ENCODE results near the gene C2orf49. TPM values are rescaled to one million over a fixed set of nuclear protein-coding genes. Genes with fewer than 3 reads are reported as not detected.

The C2orf49 gene
- total RNA-seq, 1 donor from 2014 or later, result 21.6 TPM

DNA sequence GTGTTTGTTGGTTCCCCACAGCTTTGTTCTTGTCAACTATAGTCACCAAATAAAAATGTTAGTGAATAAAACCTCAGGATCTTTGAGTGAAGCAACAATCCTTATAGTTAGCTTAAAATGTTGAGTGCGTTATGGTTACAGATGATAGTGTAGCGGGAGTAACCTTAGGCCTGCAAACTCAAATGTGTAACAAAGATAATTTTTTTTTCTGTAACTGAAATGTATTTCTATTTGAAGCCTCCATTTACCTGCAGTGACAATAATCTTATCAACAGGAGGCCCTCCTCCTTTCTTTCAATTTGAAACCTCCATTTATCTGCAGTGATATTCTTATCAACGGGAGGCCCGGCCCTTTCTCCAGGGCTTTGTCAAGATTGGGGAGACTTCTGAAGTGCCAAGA is 3.1 kb upstream of the C2orf49 start:
- no peak for FAIRE-seq
- Histone ChIP-seq H3K36me3 (ENCODE audit: insufficient read depth, low read length) (no peaks in the 10 kb centered on the region), H3K27ac (ENCODE audit: low read depth, low read length) (no peak overlapping the region), H2AFZ (ENCODE audit: low read depth, low read length) (no peak overlapping the region), H3K4me1 (ENCODE audit: insufficient read depth, low read length) (peaks cover 23% of the 10 kb centered on the region), H3K79me2 (ENCODE audit: insufficient read depth, low read length) (peaks cover 39% of the 10 kb centered on the region), H3K4me2 (ENCODE audit: low read length) (no peak overlapping the region), H3K9ac (ENCODE audit: low read length) (no peak overlapping the region), H3K27me3 (ENCODE audit: insufficient read depth, low read length) (no peaks in the 10 kb centered on the region), H3K9me3 (ENCODE audit: insufficient read depth, low read depth, low read length) (no peaks in the 10 kb centered on the region), H4K20me1 (ENCODE audit: insufficient read depth, low read length) (peaks cover 3% of the 10 kb centered on the region), H3K4me3 (ENCODE audit: insufficient read depth, low read depth, low read length) (no peak overlapping the region)
- no peak overlapping the region for H3K27ac Mint-ChIP-seq (ENCODE audit: unreplicated experiment)
- no peaks in the 10 kb centered on the region for H3K27me3 Mint-ChIP-seq (ENCODE audit: low read depth, unreplicated experiment)
- DNase-seq (ENCODE audit: low read depth), result no peak
- peaks cover 2% of the 10 kb centered on the region for H3K36me3 Mint-ChIP-seq (ENCODE audit: low read depth, unreplicated experiment)
- no peak for TF ChIP-seq EZH2 (IDR thresholded peaks at IDR 0.05; ENCODE audit: insufficient read depth, low read length)
- TF ChIP-seq, protein P1, sequence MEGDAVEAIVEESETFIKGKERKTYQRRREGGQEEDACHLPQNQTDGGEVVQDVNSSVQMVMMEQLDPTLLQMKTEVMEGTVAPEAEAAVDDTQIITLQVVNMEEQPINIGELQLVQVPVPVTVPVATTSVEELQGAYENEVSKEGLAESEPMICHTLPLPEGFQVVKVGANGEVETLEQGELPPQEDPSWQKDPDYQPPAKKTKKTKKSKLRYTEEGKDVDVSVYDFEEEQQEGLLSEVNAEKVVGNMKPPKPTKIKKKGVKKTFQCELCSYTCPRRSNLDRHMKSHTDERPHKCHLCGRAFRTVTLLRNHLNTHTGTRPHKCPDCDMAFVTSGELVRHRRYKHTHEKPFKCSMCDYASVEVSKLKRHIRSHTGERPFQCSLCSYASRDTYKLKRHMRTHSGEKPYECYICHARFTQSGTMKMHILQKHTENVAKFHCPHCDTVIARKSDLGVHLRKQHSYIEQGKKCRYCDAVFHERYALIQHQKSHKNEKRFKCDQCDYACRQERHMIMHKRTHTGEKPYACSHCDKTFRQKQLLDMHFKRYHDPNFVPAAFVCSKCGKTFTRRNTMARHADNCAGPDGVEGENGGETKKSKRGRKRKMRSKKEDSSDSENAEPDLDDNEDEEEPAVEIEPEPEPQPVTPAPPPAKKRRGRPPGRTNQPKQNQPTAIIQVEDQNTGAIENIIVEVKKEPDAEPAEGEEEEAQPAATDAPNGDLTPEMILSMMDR (IDR thresholded peaks at IDR 0.05; ENCODE audit: insufficient read depth, low read depth, low read length), result no peak
- peaks cover 13% of the 10 kb centered on the region for H3K4me1 Mint-ChIP-seq (ENCODE audit: low read depth, unreplicated experiment)
- no peaks in the 10 kb centered on the region for H3K9me3 Mint-ChIP-seq (ENCODE audit: unreplicated experiment)
- no peak overlapping the region for H3K4me3 Mint-ChIP-seq (ENCODE audit: unreplicated experiment)

DNA sequence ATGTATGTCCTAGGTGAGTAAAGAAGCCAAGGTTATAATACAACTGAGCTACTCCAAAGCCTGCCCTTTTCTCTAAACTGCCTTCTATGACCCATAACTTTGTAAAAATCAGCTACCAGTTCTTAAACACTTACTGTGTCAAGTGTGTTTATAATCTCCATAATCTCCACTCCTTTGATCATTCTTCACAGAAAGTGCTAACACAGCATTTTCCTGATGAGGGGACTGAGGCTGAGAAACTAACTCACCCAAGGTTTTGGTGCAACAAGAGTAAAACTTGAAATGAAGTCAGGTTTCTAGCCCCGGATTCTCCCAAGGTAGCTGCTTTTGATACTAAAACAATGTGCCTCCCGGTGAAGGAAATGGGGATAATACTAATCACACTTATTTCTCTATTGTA is 1.9 kb upstream of the C2orf49 start:
- H3K36me3 Mint-ChIP-seq (ENCODE audit: low read depth, unreplicated experiment), result peaks cover 2% of the 10 kb centered on the region
- H3K27ac Mint-ChIP-seq (ENCODE audit: unreplicated experiment), result no peak overlapping the region
- no peaks in the 10 kb centered on the region for H3K27me3 ChIP-seq (ENCODE audit: insufficient read depth, low read length)
- no peak overlapping the region for H2AFZ ChIP-seq (ENCODE audit: low read depth, low read length)
- peaks cover 17% of the 10 kb centered on the region for H3K4me1 ChIP-seq (ENCODE audit: insufficient read depth, low read length)
- no peaks in the 10 kb centered on the region for H3K9me3 ChIP-seq (ENCODE audit: insufficient read depth, low read depth, low read length)
- H4K20me1 ChIP-seq (ENCODE audit: insufficient read depth, low read length), result peaks cover 8% of the 10 kb centered on the region
- H3K9me3 Mint-ChIP-seq (ENCODE audit: unreplicated experiment), result no peaks in the 10 kb centered on the region
- no peak for FAIRE-seq
- no peak overlapping the region for H3K9ac ChIP-seq (ENCODE audit: low read length)
- H3K4me3 Mint-ChIP-seq (ENCODE audit: unreplicated experiment), result peak overlapping the region; percentile 98
- H3K4me3 ChIP-seq (ENCODE audit: insufficient read depth, low read depth, low read length), result no peak overlapping the region
- H3K4me1 Mint-ChIP-seq (ENCODE audit: low read depth, unreplicated experiment), result peaks cover 17% of the 10 kb centered on the region
- no peak overlapping the region for H3K4me2 ChIP-seq (ENCODE audit: low read length)
- TF ChIP-seq, protein P1 (IDR thresholded peaks at IDR 0.05; ENCODE audit: insufficient read depth, low read depth, low read length), result no peak
- no peak for TF ChIP-seq EZH2 (IDR thresholded peaks at IDR 0.05; ENCODE audit: insufficient read depth, low read length)
- H3K36me3 ChIP-seq (ENCODE audit: insufficient read depth, low read length), result peaks cover 3% of the 10 kb centered on the region
- no peaks in the 10 kb centered on the region for H3K27me3 Mint-ChIP-seq (ENCODE audit: low read depth, unreplicated experiment)
- H3K79me2 ChIP-seq (ENCODE audit: insufficient read depth, low read length), result peaks cover 47% of the 10 kb centered on the region
- DNase-seq (ENCODE audit: low read depth), result no peak
- no peak overlapping the region for H3K27ac ChIP-seq (ENCODE audit: low read depth, low read length)

DNA sequence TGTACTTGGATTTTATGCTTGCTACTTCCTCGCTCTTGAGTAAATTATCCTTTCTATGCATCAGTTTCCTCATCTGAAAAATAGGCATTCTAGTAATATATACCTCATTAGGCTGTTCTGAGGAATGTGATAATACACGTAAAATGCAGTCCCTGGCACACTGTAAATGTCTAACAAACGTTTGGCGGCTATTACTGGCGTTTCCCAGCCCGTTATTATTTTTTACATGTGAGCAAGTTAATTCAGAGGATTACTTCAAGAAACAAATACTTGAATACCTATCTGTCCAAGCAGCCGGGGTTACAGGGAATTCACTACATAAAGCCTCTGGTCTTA is 586 bp upstream of the C2orf49 start:
- Histone ChIP-seq H3K4me3 (ENCODE audit: insufficient read depth, low read depth, low read length) (peak overlapping the region; percentile 92), H3K79me2 (ENCODE audit: insufficient read depth, low read length) (peaks cover 58% of the 10 kb centered on the region)
- H3K4me1 Mint-ChIP-seq (ENCODE audit: low read depth, unreplicated experiment), result peaks cover 16% of the 10 kb centered on the region

More for the DNA sequence above, 586 bp upstream of the C2orf49 start:
- Mint-ChIP-seq H3K36me3 (ENCODE audit: low read depth, unreplicated experiment) (peaks cover 5% of the 10 kb centered on the region), H3K4me3 (ENCODE audit: unreplicated experiment) (peak overlapping the region; percentile 98), H3K27me3 (ENCODE audit: low read depth, unreplicated experiment) (no peaks in the 10 kb centered on the region), H3K9me3 (ENCODE audit: unreplicated experiment) (no peaks in the 10 kb centered on the region), H3K27ac (ENCODE audit: unreplicated experiment) (peak overlapping the region; percentile 100)
- Histone ChIP-seq H3K36me3 (ENCODE audit: insufficient read depth, low read length) (peaks cover 11% of the 10 kb centered on the region), H3K4me1 (ENCODE audit: insufficient read depth, low read length) (peaks cover 17% of the 10 kb centered on the region), H3K27me3 (ENCODE audit: insufficient read depth, low read length) (no peaks in the 10 kb centered on the region), H3K9ac (ENCODE audit: low read length) (peak overlapping the region; percentile 98), H2AFZ (ENCODE audit: low read depth, low read length) (peak overlapping the region; percentile 100), H3K9me3 (ENCODE audit: insufficient read depth, low read depth, low read length) (no peaks in the 10 kb centered on the region), H4K20me1 (ENCODE audit: insufficient read depth, low read length) (peaks cover 8% of the 10 kb centered on the region), H3K27ac (ENCODE audit: low read depth, low read length) (peak overlapping the region; percentile 100), H3K4me2 (ENCODE audit: low read length) (peak overlapping the region; percentile 93)
- FAIRE-seq (no peak), DNase-seq (ENCODE audit: low read depth) (no peak)
- TF ChIP-seq, protein P1 (IDR thresholded peaks at IDR 0.05; ENCODE audit: insufficient read depth, low read depth, low read length), result no peak
- no peak for TF ChIP-seq EZH2 (IDR thresholded peaks at IDR 0.05; ENCODE audit: insufficient read depth, low read length)
